HepG2 (cell line): ENCODE data around the gene SKIDA1. TPM values are rescaled to one million over a fixed set of nuclear protein-coding genes. Genes with fewer than 3 reads are reported as not detected.

Source experiments
- ATAC-seq: fragments of 200-7000 bp; cut with Tn5 transposase; 3 replicates; pipeline ENCODE4 v1.9.1; 2020; ENCODE audit warnings: mild to moderate bottlenecking, moderate library complexity
- BruUV-seq: library from RNA; stranded (reverse); fragments of 400-500 nt; replicated peaks from 2 replicates; lab custom pipeline; 2021; lab: Mats Ljungman, UMichigan
- CTCF ChIA-PET: fragments of 300-600 bp; formaldehyde crosslinking; extraction: SDS; loops from one replicate; lab custom pipeline; 2021; ENCODE audit warnings: low total read pairs, inconsistent platforms, low intra/inter-chr PET ratio; lab: Yijun Ruan, JAX
- POLR2A ChIA-PET: fragments of 350-600 bp; sonication (Branson Sonifier 250); formaldehyde crosslinking; loops from one replicate; lab custom pipeline; 2020; ENCODE audit warnings: antibody characterized with exemption, inconsistent platforms; lab: Yijun Ruan, JAX
- DNase-seq: peaks from one replicate; pipeline ENCODE4 v3.0.0-alpha.2; 2015; ENCODE audit warnings: low spot score
- FAIRE-seq: peaks from 3 replicates; lab custom pipeline; 2011; peaks lifted over from hg19 to GRCh38; lab: Jason Lieb, UNC
- H2AFZ ChIP-seq: one replicate; pipeline ENCODE4 v1.6.1; 2011; ENCODE audit warnings: low read length, inconsistent platforms
- H3K27ac ChIP-seq: fragments of 300-600 bp; 3 replicates; pipeline ENCODE4 v1.8.0; 2011; ENCODE audit warnings: mixed run types, mild to moderate bottlenecking, mixed read lengths, low read length, inconsistent platforms; ENCODE audit not compliant: insufficient read depth; ENCODE audit errors: extremely low read length
- H3K27me3 ChIP-seq, 2 experiments: fragments of 200-600 bp in 1 of 2; 2 replicates in 1 of 2; 3 replicates in 1 of 2; pipeline versions ENCODE4 v1.6.0 to v1.8.0; 2011; ENCODE audit warnings: low read length in 2 of 2, mild to moderate bottlenecking in 2 of 2, moderate library complexity in 2 of 2, inconsistent platforms in 1 of 2; ENCODE audit not compliant: insufficient read depth in 2 of 2, control insufficient read depth in 1 of 2
- H3K36me3 ChIP-seq, 2 experiments: fragments of 200-600 bp in 1 of 2; replicated peaks in 1 of 2; 2 replicates in 1 of 2; 3 replicates in 1 of 2; pipeline versions ENCODE4 v1.5.1 to v1.8.0; 2011; ENCODE audit warnings: low read length in 2 of 2, inconsistent platforms in 1 of 2; ENCODE audit not compliant: insufficient read depth in 2 of 2, control insufficient read depth in 1 of 2
- H3K4me1 ChIP-seq: 2 replicates; pipeline ENCODE4 v1.5.1; 2012; ENCODE audit warnings: low read length, inconsistent platforms; ENCODE audit not compliant: insufficient read depth
- H3K4me2 ChIP-seq: 2 replicates; pipeline ENCODE4 v1.6.0; 2011; ENCODE audit warnings: low read depth, low read length, inconsistent platforms
- H3K4me3 ChIP-seq, 3 experiments: fragments of 200-600 bp in 1 of 3; sonication (generic), shearing (Covaris generic) in 1 of 3; replicated peaks in 1 of 3; 2 replicates each; pipeline ENCODE4 v1.5.1; 2011 to 2016; ENCODE audit warnings: low read length in 3 of 3, inconsistent platforms in 2 of 3, low read depth in 2 of 3, mild to moderate bottlenecking in 2 of 3, control low read depth in 1 of 3, mixed read lengths in 1 of 3; ENCODE audit not compliant: insufficient read depth in 1 of 3
- H3K79me2 ChIP-seq: one replicate; pipeline ENCODE4 v1.6.1; 2011; ENCODE audit warnings: low read length, inconsistent platforms; ENCODE audit not compliant: insufficient read depth
- H3K9ac ChIP-seq: 2 replicates; pipeline ENCODE4 v1.6.0; 2011; ENCODE audit warnings: mild to moderate bottlenecking, low read depth, low read length, inconsistent platforms; ENCODE audit not compliant: insufficient read depth
- H3K9me3 ChIP-seq: 2 replicates; pipeline ENCODE4 v1.5.1; 2012; ENCODE audit warnings: mild to moderate bottlenecking, low read length
- H4K20me1 ChIP-seq: 2 replicates; pipeline ENCODE4 v1.6.0; 2011; ENCODE audit warnings: inconsistent platforms, mild to moderate bottlenecking, low read length, moderate library complexity; ENCODE audit not compliant: insufficient read depth
- AKAP8 ChIP-seq: sonication (generic); formaldehyde crosslinking; IDR thresholded peaks from 2 replicates; pipeline ENCODE4 v1.5.1; 2020; ENCODE audit warnings: mild to moderate bottlenecking, missing genetic modification reagents
- DDIT3 ChIP-seq: sonication (generic); formaldehyde crosslinking; IDR thresholded peaks from 2 replicates; pipeline ENCODE4 v1.4.0; 2020; ENCODE audit warnings: mild to moderate bottlenecking, missing genetic modification reagents
- HNRNPK ChIP-seq: fragments of 200-400 bp; formaldehyde crosslinking; IDR thresholded peaks from 2 replicates; pipeline ENCODE4 v1.6.1; 2018; ENCODE audit warnings: low read length, low read depth, moderate library complexity, mild to moderate bottlenecking; ENCODE audit not compliant: poor library complexity, severe bottlenecking
- IRF1 ChIP-seq: sonication (generic); formaldehyde crosslinking; IDR thresholded peaks from 2 replicates; pipeline ENCODE4 v1.4.0; 2020; ENCODE audit warnings: low read depth, mild to moderate bottlenecking, missing genetic modification reagents
- MAZ ChIP-seq, 2 experiments: sonication (generic) in 1 of 2; formaldehyde crosslinking in 1 of 2; IDR thresholded peaks; 2 replicates each; pipeline versions ENCODE4 v1.5.0 to v1.6.1; 2012 to 2020; ENCODE audit warnings: low read depth in 2 of 2, mild to moderate bottlenecking in 2 of 2, borderline replicate concordance in 1 of 2, improper control_type of control experiment in 1 of 2, low read length in 1 of 2, missing genetic modification reagents in 1 of 2, moderate library complexity in 1 of 2
- PTBP1 ChIP-seq: fragments of 200-400 bp; formaldehyde crosslinking; IDR thresholded peaks from 2 replicates; pipeline ENCODE4 v1.6.1; 2018; ENCODE audit warnings: low read length, low read depth; ENCODE audit not compliant: poor library complexity, severe bottlenecking
- ZNF260 ChIP-seq: sonication (generic); formaldehyde crosslinking; IDR thresholded peaks from 2 replicates; pipeline ENCODE4 v1.4.0; 2020; ENCODE audit warnings: missing genetic modification reagents, low read depth, mild to moderate bottlenecking, borderline replicate concordance
- ZNF335 ChIP-seq: sonication (generic); formaldehyde crosslinking; IDR thresholded peaks from 2 replicates; pipeline ENCODE4 v1.4.0; 2020; ENCODE audit warnings: missing genetic modification reagents
- ZNF687 ChIP-seq: sonication (generic); formaldehyde crosslinking; IDR thresholded peaks from 2 replicates; pipeline ENCODE4 v1.5.1; 2020; ENCODE audit warnings: mild to moderate bottlenecking, missing genetic modification reagents, moderate library complexity
- ZNF710 ChIP-seq: sonication (generic); formaldehyde crosslinking; IDR thresholded peaks from 2 replicates; pipeline ENCODE4 v1.5.0; 2020; ENCODE audit warnings: mild to moderate bottlenecking, missing genetic modification reagents, borderline replicate concordance
- ZNF83 ChIP-seq: sonication (generic); formaldehyde crosslinking; IDR thresholded peaks from 2 replicates; pipeline ENCODE4 v1.4.0; 2020; ENCODE audit warnings: missing genetic modification reagents, mild to moderate bottlenecking, borderline replicate concordance
- ZNF839 ChIP-seq: sonication (generic); formaldehyde crosslinking; IDR thresholded peaks from 2 replicates; pipeline ENCODE4 v1.4.0; 2020; ENCODE audit warnings: missing genetic modification reagents, mild to moderate bottlenecking, borderline replicate concordance
- WGBS: methylation state at CpG from one replicate; pipeline ENCODE4 v1.1.6; 2017; ENCODE audit warnings: low lambda C conversion rate; 5-methylcytosine and 5-hydroxymethylcytosine counted together
- in situ Hi-C: cut with HindIII; loops from 2 replicates; pipeline ENCODE4 v1.10.0; 2017; ENCODE audit warnings: low pct_unique_long_range_greater_than_20kb; ENCODE audit not compliant: extremely low pct_ligation_motif_present
- intact Hi-C: fragments of 100-400 bp; cut with micrococcal nuclease; formaldehyde crosslinking; loops from one replicate; pipeline ENCODE4 v1.10.0; 2022; ENCODE audit not compliant: unreplicated experiment
- polyA plus RNA-seq, 8 experiments: library from polyadenylated mRNA; depleted of rRNA in 3 of 8; stranded (reverse) in 7 of 8; unstranded in 1 of 8; fragments of >200 nt; fragmentation: Illumina TruSeq in 4 of 8; extraction: Trizol in 4 of 8; gene quantifications; 2 replicates each; pipeline versions ENCODE4 v1.2.1 to v1.2.3, GENCODE V29; 2011 to 2016; ENCODE audit warnings: low read depth in 4 of 8, missing spikeins in 1 of 8, mixed read lengths in 1 of 8; ENCODE audit not compliant: insufficient read depth in 1 of 8
- total RNA-seq, 5 experiments: library from RNA; depleted of rRNA; stranded (reverse); fragments of >200 nt; fragmentation: Illumina TruSeq; extraction: Trizol; gene quantifications; 2 replicates each; pipeline ENCODE4 v1.2.3, GENCODE V29; 2016; ENCODE audit warnings: low read depth in 1 of 5

SKIDA1 gene
- total and polyA plus RNA-seq, 2 of the 13 experiments (the other 11 are each of a cell fraction or from before 2014, with no cell fraction given) = 0.73 to 1.5 TPM

GRCh38 chr10:21518149-21518640 lies 7.3 kb downstream of the SKIDA1 start:
- no peak overlapping the region for H2AFZ ChIP-seq
- POLR2A ChIA-PET = interaction anchor here (0.6 to 5.4 kb wide), 5 partner anchors 9 to 104 kb away, joined by 3 to 92 read pairs (median 6); partner anchors contain the start of gene SKIDA1
- no peak overlapping the region for H3K27ac ChIP-seq
- peaks cover 2% of the 10 kb centered on the region for H3K79me2 ChIP-seq
- no peaks in the 10 kb centered on the region for H3K9me3 ChIP-seq
- CTCF ChIA-PET = no interaction called here
- intact Hi-C loops = no loop called here
- H3K27me3 ChIP-seq = no peaks in the 10 kb centered on the region; a peak in 1 of 5 replicates
- no TSS peak for BruUV-seq
- no peak overlapping the region for H3K9ac ChIP-seq
- ATAC-seq (no peak), FAIRE-seq (no peak), DNase-seq (no peak)
- TF ChIP-seq ZNF335 (no peak), ZNF710 (no peak), PTBP1 (no peak), ZNF83 (no peak), ZNF839 (CRISPR knock-in tag) (no peak), ZNF260 (CRISPR knock-in tag) (no peak), AKAP8 (CRISPR knock-in tag) (no peak), HNRNPK (peak; percentile 38), IRF1 (CRISPR knock-in tag) (no peak), ZNF687 (CRISPR knock-in tag) (no peak), MAZ (IDR thresholded peaks at IDR 0.05; ENCODE audit: borderline replicate concordance, low read depth, low read length) (peak; percentile 2; the same call in 1 of the 2 replicates), MAZ (CRISPR knock-in tag; IDR thresholded peaks at IDR 0.05; ENCODE audit: low read depth) (no peak), DDIT3 (no peak)
- no peaks in the 10 kb centered on the region for H3K36me3 ChIP-seq
- WGBS = 87% methylated on average over 13 of the region's 13 CpGs
- H3K4me3 ChIP-seq = peak overlapping the region in 2 of 3 experiments; percentile 81 to 91; a peak in 3 of 6 replicates
- peak overlapping the region; percentile 98 for H3K4me2 ChIP-seq
- no peaks in the 10 kb centered on the region for H4K20me1 ChIP-seq
- peaks cover 61% of the 10 kb centered on the region for H3K4me1 ChIP-seq
- in situ Hi-C loops = loop anchor here (25.0 kb wide), 1 partner anchor 794 kb away; the partner anchor contains the start of genes BMI1 and COMMD3
